PFSK-1 (cell line): ENCODE data around the gene ERG28.

Source experiments
- FOXP2 ChIP-seq: optimal IDR thresholded peaks from 2 replicates; pipeline ENCODE3; 2011; ENCODE audit warnings: borderline replicate concordance, control low read depth, inconsistent platforms; ENCODE audit not compliant: insufficient read depth; ENCODE audit errors: extremely low read length, extremely low read depth
- POLR2AphosphoS5 ChIP-seq: IDR thresholded peaks from 2 replicates; pipeline ENCODE4 v1.6.1; 2012; ENCODE audit warnings: low read depth, mild to moderate bottlenecking, control low read depth, low read length, moderate library complexity
- REST ChIP-seq, 2 experiments: IDR thresholded peaks; 2 replicates each; pipeline versions ENCODE4 v1.6.1 to v1.8.0; 2011 to 2012; ENCODE audit warnings: low read depth in 2 of 2, low read length in 2 of 2, control low read depth in 1 of 2, inconsistent platforms in 1 of 2, mild to moderate bottlenecking in 1 of 2, moderate library complexity in 1 of 2; ENCODE audit not compliant: insufficient read depth in 1 of 2
- SIN3A ChIP-seq: IDR thresholded peaks from 2 replicates; pipeline ENCODE4 v1.6.1; 2012; ENCODE audit warnings: mild to moderate bottlenecking, low read length, moderate library complexity, borderline replicate concordance; ENCODE audit not compliant: insufficient read depth
- TAF1 ChIP-seq: IDR thresholded peaks from 2 replicates; pipeline ENCODE4 v1.6.1; 2012; ENCODE audit warnings: low read length, control low read depth, borderline replicate concordance; ENCODE audit not compliant: insufficient read depth

ERG28 gene

GRCh38 chr14:75653563-75653962, 7.1 kb downstream of the ERG28 start:
- no peak for TF ChIP-seq SIN3A
- no peak for TF ChIP-seq POLR2AphosphoS5
- TF ChIP-seq TAF1 = no peak
- TF ChIP-seq REST (IDR thresholded peaks at IDR 0.05; ENCODE audit: insufficient read depth in 1 of 2, low read depth in 2 of 2, low read length in 2 of 2) = no peak
- TF ChIP-seq FOXP2 = no peak

GRCh38 chr14:75650253-75651058, 10.2 kb downstream of the ERG28 start:
- TF ChIP-seq POLR2AphosphoS5 (no peak), FOXP2 (no peak), TAF1 (no peak), SIN3A (no peak), REST (IDR thresholded peaks at IDR 0.05; ENCODE audit: insufficient read depth in 1 of 2, low read depth in 2 of 2, low read length in 2 of 2) (no peak)

- no peak for TF ChIP-seq POLR2AphosphoS5
- no peak for TF ChIP-seq FOXP2
- no peak for TF ChIP-seq REST (IDR thresholded peaks at IDR 0.05; ENCODE audit: insufficient read depth in 1 of 2, low read depth in 2 of 2, low read length in 2 of 2)
- no peak for TF ChIP-seq SIN3A
- TF ChIP-seq TAF1 = no peak
Observed at GRCh38 chr14:75649773-75650172, 10.9 kb downstream of the ERG28 start.

GRCh38 chr14:75649337-75649736, 11.3 kb downstream of the ERG28 start:
- TF ChIP-seq TAF1 (no peak), FOXP2 (no peak), REST (IDR thresholded peaks at IDR 0.05; ENCODE audit: insufficient read depth in 1 of 2, low read depth in 2 of 2, low read length in 2 of 2) (no peak), SIN3A (no peak), POLR2AphosphoS5 (no peak)
